Measurements from ENCODE around the gene PLA2G4D. TPM values are rescaled to one million over a fixed set of nuclear protein-coding genes. Genes with fewer than 3 reads are reported as not detected.

Gene PLA2G4D
- total and polyA plus RNA-seq, 2 donors (not counting 3 experiments of a cell fraction or from before 2014, with no cell fraction given), result not detected

GRCh38 chr15:42077689-42078088, 16.7 kb downstream of the PLA2G4D start:
- no peaks in the 10 kb centered on the region for H4K20me1 ChIP-seq (replicated peaks; ENCODE audit: control insufficient read depth, extremely low read depth, insufficient read depth, low read length)
- dilution Hi-C loops (cut with MboI; ENCODE audit: extremely low pct_ligation_motif_present, low sequenced_read_pairs), result no loop called here
- no peak overlapping the region for H3K4me3 ChIP-seq (replicated peaks in 1 of 3; ENCODE audit: insufficient read depth in 1 of 3, low read depth in 1 of 3, low read length in 3 of 3)
- no peaks in the 10 kb centered on the region for H3K9me3 ChIP-seq (replicated peaks; ENCODE audit: control insufficient read depth, insufficient read depth, low read length)
- ChIA-PET POLR2A (no interaction called here), CTCF (interaction anchor here (1.0 to 1.8 kb wide), 3 partner anchors 10 to 56 kb away, joined by 3 to 6 read pairs (median 4); no protein-coding TSS in a partner anchor)
- H3K27ac ChIP-seq (ENCODE audit: insufficient read depth, low read depth, low read length), result no peak overlapping the region
- FAIRE-seq (no peak), DNase-seq (ENCODE audit: low read depth, low spot score) (no peak)
- H3K9ac ChIP-seq (replicated peaks; ENCODE audit: extremely low read depth, insufficient read depth, low read length), result no peak overlapping the region
- no peaks in the 10 kb centered on the region for H3K9me1 ChIP-seq (replicated peaks; ENCODE audit: control insufficient read depth, extremely low read depth, insufficient read depth, low read length)
- no peaks in the 10 kb centered on the region for H3K4me1 ChIP-seq (ENCODE audit: control insufficient read depth, extremely low read depth, insufficient read depth, low read length)
- peaks cover 3 to 7% of the 10 kb centered on the region in 2 experiments for H3K27me3 ChIP-seq (ENCODE audit: control insufficient read depth in 2 of 2, insufficient read depth in 2 of 2, low read length in 2 of 2)
- intact Hi-C loops (cut with micrococcal nuclease), result loop anchor here (10.0 kb wide), 1 partner anchor 307 kb away; no protein-coding TSS in a partner anchor
- no peak overlapping the region for H3K4me2 ChIP-seq (ENCODE audit: insufficient read depth, low read length)
- H2AFZ ChIP-seq (ENCODE audit: low read depth, low read length), result no peak overlapping the region
- no TSS peak for BruUV-seq (replicated peaks)
- TF ChIP-seq, protein P1, sequence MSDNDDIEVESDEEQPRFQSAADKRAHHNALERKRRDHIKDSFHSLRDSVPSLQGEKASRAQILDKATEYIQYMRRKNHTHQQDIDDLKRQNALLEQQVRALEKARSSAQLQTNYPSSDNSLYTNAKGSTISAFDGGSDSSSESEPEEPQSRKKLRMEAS (IDR thresholded peaks at IDR 0.05; ENCODE audit: insufficient read depth, insufficient read length), result no peak
- TF ChIP-seq POLR2A (IDR thresholded peaks at IDR 0.05; ENCODE audit: low read depth, low read length) (no peak), JUN (IDR thresholded peaks at IDR 0.05; ENCODE audit: borderline replicate concordance, insufficient read depth, insufficient read length, low read depth) (no peak), FOS (IDR thresholded peaks at IDR 0.05; ENCODE audit: borderline replicate concordance, insufficient read depth, low read length) (no peak), POLR2AphosphoS5 (IDR thresholded peaks at IDR 0.05; ENCODE audit: insufficient read depth, low read depth, low read length) (no peak), GATA2 (IDR thresholded peaks at IDR 0.05; ENCODE audit: insufficient read depth, insufficient read length, low read depth, low read length) (no peak), EZH2 (IDR thresholded peaks at IDR 0.05; ENCODE audit: borderline replicate concordance, low read depth, low read length, severe bottlenecking) (no peak), CTCF (IDR thresholded peaks at IDR 0.05; ENCODE audit: extremely low read depth in 1 of 2, insufficient read depth in 1 of 2, low read depth in 1 of 2, low read length in 2 of 2) (no peak), MYC (IDR thresholded peaks at IDR 0.05; ENCODE audit: low read depth, low read length) (no peak)
- no peaks in the 10 kb centered on the region for H3K79me2 ChIP-seq (ENCODE audit: control insufficient read depth, insufficient read depth, low read length)
- no peaks in the 10 kb centered on the region for H3K36me3 ChIP-seq (ENCODE audit: control insufficient read depth in 2 of 2, extremely low read depth in 1 of 2, insufficient read depth in 2 of 2, low read length in 2 of 2)
